ENCODE data around the gene SPRN.
A peak's percentile ranks its signal among the peaks of the same experiment; 100 is the strongest.

Gene SPRN

DNA sequence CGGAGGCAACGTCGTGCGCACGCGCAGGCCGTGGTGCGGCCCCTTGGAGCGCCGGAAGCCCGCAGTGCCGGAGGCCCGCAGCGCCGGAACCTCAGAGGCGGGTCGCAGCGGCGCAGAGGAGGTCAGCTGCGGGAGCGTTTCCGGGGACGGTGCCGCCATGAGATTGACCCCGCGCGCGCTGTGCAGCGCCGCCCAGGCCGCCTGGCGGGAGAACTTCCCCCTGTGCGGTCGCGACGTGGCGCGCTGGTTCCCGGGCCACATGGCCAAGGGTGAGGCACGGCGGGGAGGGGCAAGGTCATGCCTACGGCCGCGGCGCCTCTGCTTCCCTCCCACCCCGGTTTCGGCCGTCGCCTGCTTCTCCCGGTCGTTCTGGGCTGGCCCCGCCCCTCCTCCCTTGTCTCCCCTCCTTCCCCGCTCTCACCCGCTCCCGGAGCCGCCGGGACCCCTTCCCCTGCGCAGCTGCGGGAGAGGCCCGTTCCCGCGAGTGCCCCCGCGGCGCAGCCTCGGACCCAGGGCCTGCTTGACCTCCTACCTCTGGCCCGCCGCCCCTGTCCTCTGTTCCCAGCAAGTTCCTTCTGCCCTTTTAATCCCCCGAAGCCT lies 30.3 kb downstream of the SPRN start, which contains the start of gene MTG1:
Gene MTG1 (plus strand): TSS at position 94 of the 600 bp plus-strand sequence. CDS start 64 bp downstream, at position 158.
- in situ Hi-C loops (cut with MboI; ENCODE audit: low pct_unique_long_range_greater_than_20kb, low sequenced_read_pairs, unreplicated experiment), result no loop called here
- peak; percentile 27 for TF ChIP-seq CTCF (IDR thresholded peaks at IDR 0.05; ENCODE audit: extremely low read depth, insufficient read depth, missing control alignments)
- peak; percentile 97 for DNase-seq (ENCODE audit: low spot score)

DNA sequence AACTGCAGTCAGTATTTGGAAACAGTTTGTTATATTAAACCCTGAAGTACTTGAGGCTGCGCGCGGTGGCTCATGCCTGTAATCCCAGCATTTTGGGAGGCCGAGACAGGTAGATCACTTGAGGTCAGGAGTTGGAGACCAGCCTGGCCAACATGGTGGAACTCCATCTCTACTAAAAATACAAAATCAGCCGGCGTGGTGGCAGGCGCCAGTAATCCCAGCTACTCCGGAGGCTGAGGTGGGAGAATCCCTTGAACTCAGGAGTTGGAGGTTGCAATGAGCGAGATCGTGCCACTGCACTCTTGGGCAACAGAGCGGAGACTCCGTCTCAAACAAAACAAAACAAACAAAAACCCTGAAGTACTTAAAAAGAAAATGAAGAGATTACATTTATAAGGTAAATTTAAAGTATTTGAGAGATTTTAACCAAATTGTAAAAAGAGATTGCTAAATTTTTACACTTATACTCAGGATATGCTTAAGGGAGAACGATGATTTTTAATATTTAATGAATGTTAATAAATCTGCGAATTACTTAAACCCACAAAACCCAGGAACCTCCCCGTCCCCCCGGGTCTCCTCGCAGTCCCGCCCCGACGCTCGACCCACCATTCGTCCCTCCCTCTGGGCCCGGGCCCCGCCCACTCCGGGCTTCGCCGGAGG lies 30.9 kb downstream of the SPRN start:
- TF ChIP-seq CTCF (IDR thresholded peaks at IDR 0.05; ENCODE audit: extremely low read depth, insufficient read depth, missing control alignments), result no peak
- DNase-seq (ENCODE audit: low spot score), result no peak
- in situ Hi-C loops (cut with MboI; ENCODE audit: low pct_unique_long_range_greater_than_20kb, low sequenced_read_pairs, unreplicated experiment), result no loop called here

- no peak for DNase-seq (ENCODE audit: low spot score)
- no peak for TF ChIP-seq CTCF (IDR thresholded peaks at IDR 0.05; ENCODE audit: extremely low read depth, insufficient read depth, missing control alignments)
- in situ Hi-C loops (cut with MboI; ENCODE audit: low pct_unique_long_range_greater_than_20kb, low sequenced_read_pairs, unreplicated experiment), result no loop called here
Observed at GRCh38 chr10:133391761-133392518, 32.5 kb downstream of the SPRN start.

- no peak for DNase-seq (ENCODE audit: low spot score)
Observed at GRCh38 chr10:133391249-133391635, 33.2 kb downstream of the SPRN start.

DNA sequence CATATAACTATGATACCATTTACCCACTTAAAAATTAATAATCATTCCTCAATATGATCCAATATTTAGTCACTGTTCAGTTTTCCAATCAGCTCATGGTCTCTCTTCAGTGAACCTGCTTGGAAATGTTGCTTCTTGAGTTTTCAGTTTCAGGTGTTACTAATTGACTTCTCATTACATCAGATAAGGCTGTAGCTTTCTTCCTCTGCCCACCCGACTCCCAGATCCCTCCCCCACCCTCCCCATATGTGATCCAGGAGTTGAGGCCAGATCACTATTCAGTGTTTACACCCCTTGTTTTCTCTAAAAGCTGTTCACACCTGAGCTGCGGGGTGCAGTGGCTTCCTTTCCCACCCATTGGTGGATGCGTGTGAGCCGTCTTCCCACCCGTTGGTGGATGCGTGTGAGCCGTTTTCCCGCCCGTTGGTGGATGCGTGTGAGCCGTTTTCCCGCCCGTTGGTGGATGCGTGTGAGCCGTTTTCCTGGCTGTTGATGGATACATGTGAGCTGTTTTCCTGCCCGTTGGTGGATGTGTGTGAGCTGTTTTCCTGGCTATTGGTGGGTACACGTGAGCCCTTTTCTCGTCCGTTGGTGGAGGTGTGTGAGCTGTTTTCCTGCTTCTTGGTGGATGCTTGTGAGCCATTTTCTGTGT lies 33.7 kb downstream of the SPRN start:
- DNase-seq (ENCODE audit: low spot score), result no peak
- no peak for TF ChIP-seq CTCF (IDR thresholded peaks at IDR 0.05; ENCODE audit: extremely low read depth, insufficient read depth, missing control alignments)
- in situ Hi-C loops (cut with MboI; ENCODE audit: low pct_unique_long_range_greater_than_20kb, low sequenced_read_pairs, unreplicated experiment), result no loop called here

More at GRCh38 chr10:133391249-133391635, 33.2 kb downstream of the SPRN start:
- in situ Hi-C loops (cut with MboI; ENCODE audit: low pct_unique_long_range_greater_than_20kb, low sequenced_read_pairs, unreplicated experiment), result no loop called here
- TF ChIP-seq CTCF (IDR thresholded peaks at IDR 0.05; ENCODE audit: extremely low read depth, insufficient read depth, missing control alignments), result no peak

All from GM13977 (cell line).